ENCODE data around the gene SLC6A13. TPM values are rescaled to one million over a fixed set of nuclear protein-coding genes. Genes with fewer than 3 reads are reported as not detected.
"Not testable (repeated sequence)": the region's sequence is repeated elsewhere in the genome, so short reads cannot be mapped to it uniquely, and the experiment has no call there.

The SLC6A13 gene
- total RNA-seq, 1 donor from 2014 or later: 0.17 TPM

GRCh38 chr12:195951-196350, 66.7 kb downstream of the SLC6A13 start:
- no peak for DNase-seq

- DNase-seq: no peak
These were observed 67.5 kb downstream of the SLC6A13 start for GRCh38 chr12:195156-195555.

GRCh38 chr12:194276-194675, 68.4 kb downstream of the SLC6A13 start:
- no peak for DNase-seq

- DNase-seq: no peak
These were observed 69.4 kb downstream of the SLC6A13 start for GRCh38 chr12:193261-193660.

- DNase-seq: no peak
These were observed 71.1 kb downstream of the SLC6A13 start for GRCh38 chr12:191541-191940.

GRCh38 chr12:190881-191280, 71.8 kb downstream of the SLC6A13 start:
- DNase-seq: no peak

GRCh38 chr12:189622-189962, 73.0 kb downstream of the SLC6A13 start:
- no peak for DNase-seq

GRCh38 chr12:188910-189621, 73.6 kb downstream of the SLC6A13 start:
- peak; percentile 67 for DNase-seq

- not testable (repeated sequence) for DNase-seq
These were observed 74.4 kb downstream of the SLC6A13 start for GRCh38 chr12:187986-188909.

GRCh38 chr12:186006-186625, 76.5 kb downstream of the SLC6A13 start:
- DNase-seq: no peak

GRCh38 chr12:185576-185955, 77.1 kb downstream of the SLC6A13 start:
- no peak for DNase-seq

- no peak for DNase-seq
These were observed 77.6 kb downstream of the SLC6A13 start for GRCh38 chr12:184811-185575.

- peak; percentile 32 for DNase-seq
These were observed 80.2 kb downstream of the SLC6A13 start for GRCh38 chr12:182381-182892.

GRCh38 chr12:181921-182320, 80.7 kb downstream of the SLC6A13 start:
- no peak for DNase-seq

- DNase-seq: peak; percentile 50
These were observed 82.2 kb downstream of the SLC6A13 start for GRCh38 chr12:180445-180844.

- DNase-seq: no peak
These were observed 82.8 kb downstream of the SLC6A13 start for GRCh38 chr12:179885-180284.

GRCh38 chr12:179131-179884, 83.3 kb downstream of the SLC6A13 start:
- peak; percentile 54 for DNase-seq

GRCh38 chr12:178829-179109, 83.9 kb downstream of the SLC6A13 start:
- DNase-seq: no peak

GRCh38 chr12:177980-178828, 84.4 kb downstream of the SLC6A13 start:
- no peak for DNase-seq

GRCh38 chr12:177336-177979, 85.2 kb downstream of the SLC6A13 start:
- DNase-seq: no peak

All from dermis blood vessel endothelial cell (primary cell).